HepG2 (cell line): ENCODE results near the gene ZDHHC9. TPM values are rescaled to one million over a fixed set of nuclear protein-coding genes. Genes with fewer than 3 reads are reported as not detected.

Source experiments
- ATAC-seq: fragments of 200-7000 bp; cut with Tn5 transposase; 3 replicates; pipeline ENCODE4 v1.9.1; 2020; ENCODE audit warnings: mild to moderate bottlenecking, moderate library complexity
- BruUV-seq: library from RNA; stranded (reverse); fragments of 400-500 nt; replicated peaks from 2 replicates; lab custom pipeline; 2021; lab: Mats Ljungman, UMichigan
- CTCF ChIA-PET: fragments of 300-600 bp; formaldehyde crosslinking; extraction: SDS; loops from one replicate; lab custom pipeline; 2021; ENCODE audit warnings: low total read pairs, inconsistent platforms, low intra/inter-chr PET ratio; lab: Yijun Ruan, JAX
- POLR2A ChIA-PET: fragments of 350-600 bp; sonication (Branson Sonifier 250); formaldehyde crosslinking; loops from one replicate; lab custom pipeline; 2020; ENCODE audit warnings: antibody characterized with exemption, inconsistent platforms; lab: Yijun Ruan, JAX
- DNase-seq: peaks from one replicate; pipeline ENCODE4 v3.0.0-alpha.2; 2015; ENCODE audit warnings: low spot score
- FAIRE-seq: peaks from 3 replicates; lab custom pipeline; 2011; peaks lifted over from hg19 to GRCh38; lab: Jason Lieb, UNC
- H2AFZ ChIP-seq: one replicate; pipeline ENCODE4 v1.6.1; 2011; ENCODE audit warnings: low read length, inconsistent platforms
- H3K27ac ChIP-seq: fragments of 300-600 bp; 3 replicates; pipeline ENCODE4 v1.8.0; 2011; ENCODE audit warnings: mixed run types, mild to moderate bottlenecking, mixed read lengths, low read length, inconsistent platforms; ENCODE audit not compliant: insufficient read depth; ENCODE audit errors: extremely low read length
- H3K27me3 ChIP-seq, 2 experiments: fragments of 200-600 bp in 1 of 2; 2 replicates in 1 of 2; 3 replicates in 1 of 2; pipeline versions ENCODE4 v1.6.0 to v1.8.0; 2011; ENCODE audit warnings: low read length in 2 of 2, mild to moderate bottlenecking in 2 of 2, moderate library complexity in 2 of 2, inconsistent platforms in 1 of 2; ENCODE audit not compliant: insufficient read depth in 2 of 2, control insufficient read depth in 1 of 2
- H3K36me3 ChIP-seq, 2 experiments: fragments of 200-600 bp in 1 of 2; replicated peaks in 1 of 2; 2 replicates in 1 of 2; 3 replicates in 1 of 2; pipeline versions ENCODE4 v1.5.1 to v1.8.0; 2011; ENCODE audit warnings: low read length in 2 of 2, inconsistent platforms in 1 of 2; ENCODE audit not compliant: insufficient read depth in 2 of 2, control insufficient read depth in 1 of 2
- H3K4me1 ChIP-seq: 2 replicates; pipeline ENCODE4 v1.5.1; 2012; ENCODE audit warnings: low read length, inconsistent platforms; ENCODE audit not compliant: insufficient read depth
- H3K4me2 ChIP-seq: 2 replicates; pipeline ENCODE4 v1.6.0; 2011; ENCODE audit warnings: low read depth, low read length, inconsistent platforms
- H3K4me3 ChIP-seq, 3 experiments: fragments of 200-600 bp in 1 of 3; sonication (generic), shearing (Covaris generic) in 1 of 3; replicated peaks in 1 of 3; 2 replicates each; pipeline ENCODE4 v1.5.1; 2011 to 2016; ENCODE audit warnings: low read length in 3 of 3, inconsistent platforms in 2 of 3, low read depth in 2 of 3, mild to moderate bottlenecking in 2 of 3, control low read depth in 1 of 3, mixed read lengths in 1 of 3; ENCODE audit not compliant: insufficient read depth in 1 of 3
- H3K79me2 ChIP-seq: one replicate; pipeline ENCODE4 v1.6.1; 2011; ENCODE audit warnings: low read length, inconsistent platforms; ENCODE audit not compliant: insufficient read depth
- H3K9ac ChIP-seq: 2 replicates; pipeline ENCODE4 v1.6.0; 2011; ENCODE audit warnings: mild to moderate bottlenecking, low read depth, low read length, inconsistent platforms; ENCODE audit not compliant: insufficient read depth
- H3K9me3 ChIP-seq: 2 replicates; pipeline ENCODE4 v1.5.1; 2012; ENCODE audit warnings: mild to moderate bottlenecking, low read length
- H4K20me1 ChIP-seq: 2 replicates; pipeline ENCODE4 v1.6.0; 2011; ENCODE audit warnings: inconsistent platforms, mild to moderate bottlenecking, low read length, moderate library complexity; ENCODE audit not compliant: insufficient read depth
- IKZF4 ChIP-seq: sonication (generic); formaldehyde crosslinking; IDR thresholded peaks from 2 replicates; pipeline ENCODE4 v1.5.1; 2020; ENCODE audit warnings: borderline replicate concordance, mild to moderate bottlenecking, low read depth, missing genetic modification reagents; ENCODE audit errors: not compliant biosample characterization
- MYC ChIP-seq: sonication (generic); formaldehyde crosslinking; IDR thresholded peaks from 2 replicates; pipeline ENCODE4 v1.9.0; 2021; ENCODE audit warnings: missing genetic modification reagents, borderline replicate concordance
- NFKB2 ChIP-seq: sonication (generic); formaldehyde crosslinking; IDR thresholded peaks from 2 replicates; pipeline ENCODE4 v1.4.0; 2020; ENCODE audit warnings: missing genetic modification reagents, borderline replicate concordance
- NR2F1 ChIP-seq, 2 experiments: fragments of 450-650 bp in 1 of 2; formaldehyde crosslinking in 1 of 2; IDR thresholded peaks; 2 replicates each; pipeline versions ENCODE4 v1.5.0 to v1.6.1; 2016 to 2020; ENCODE audit warnings: mild to moderate bottlenecking in 1 of 2, missing compliant biosample characterization in 1 of 2, missing genetic modification reagents in 1 of 2, moderate library complexity in 1 of 2
- TBP ChIP-seq: sonication (generic); formaldehyde crosslinking; IDR thresholded peaks from 2 replicates; pipeline ENCODE4 v1.5.0; 2020; ENCODE audit warnings: missing genetic modification reagents
- TCF7L2 ChIP-seq: IDR thresholded peaks from 2 replicates; pipeline ENCODE4 v1.6.1; 2011; ENCODE audit warnings: mild to moderate bottlenecking, low read depth, low read length, moderate library complexity
- whole genome bisulfite sequencing: methylation state at CpG from one replicate; pipeline ENCODE4 v1.1.6; 2017; ENCODE audit warnings: low lambda C conversion rate; 5-methylcytosine and 5-hydroxymethylcytosine counted together
- in situ Hi-C: cut with HindIII; loops from 2 replicates; pipeline ENCODE4 v1.10.0; 2017; ENCODE audit warnings: low pct_unique_long_range_greater_than_20kb; ENCODE audit not compliant: extremely low pct_ligation_motif_present
- intact Hi-C: fragments of 100-400 bp; cut with micrococcal nuclease; formaldehyde crosslinking; loops from one replicate; pipeline ENCODE4 v1.10.0; 2022; ENCODE audit not compliant: unreplicated experiment
- polyA plus RNA-seq, 8 experiments: library from polyadenylated mRNA; depleted of rRNA in 3 of 8; stranded (reverse) in 7 of 8; unstranded in 1 of 8; fragments of >200 nt; fragmentation: Illumina TruSeq in 4 of 8; extraction: Trizol in 4 of 8; gene quantifications; 2 replicates each; pipeline versions ENCODE4 v1.2.1 to v1.2.3, GENCODE V29; 2011 to 2016; ENCODE audit warnings: low read depth in 4 of 8, missing spikeins in 1 of 8, mixed read lengths in 1 of 8; ENCODE audit not compliant: insufficient read depth in 1 of 8
- total RNA-seq, 5 experiments: library from RNA; depleted of rRNA; stranded (reverse); fragments of >200 nt; fragmentation: Illumina TruSeq; extraction: Trizol; gene quantifications; 2 replicates each; pipeline ENCODE4 v1.2.3, GENCODE V29; 2016; ENCODE audit warnings: low read depth in 1 of 5
- TF ChIP-seq, protein P1 (sequence below): sonication (generic); formaldehyde crosslinking; IDR thresholded peaks from 2 replicates; pipeline ENCODE4 v1.4.0; 2020; ENCODE audit warnings: low read depth, mild to moderate bottlenecking, missing genetic modification reagents
- TF ChIP-seq, protein P2 (sequence below): sonication (generic); formaldehyde crosslinking; IDR thresholded peaks from 2 replicates; pipeline ENCODE4 v1.4.0; 2020; ENCODE audit warnings: missing genetic modification reagents
- TF ChIP-seq, protein P3 (sequence below): sonication (generic); formaldehyde crosslinking; IDR thresholded peaks from 2 replicates; pipeline ENCODE4 v1.5.0; 2020; ENCODE audit warnings: missing genetic modification reagents

Gene ZDHHC9
- total and polyA plus RNA-seq, 2 of the 13 experiments (the other 11 are each of a cell fraction or from before 2014, with no cell fraction given): 28.3 to 53.1 TPM

DNA sequence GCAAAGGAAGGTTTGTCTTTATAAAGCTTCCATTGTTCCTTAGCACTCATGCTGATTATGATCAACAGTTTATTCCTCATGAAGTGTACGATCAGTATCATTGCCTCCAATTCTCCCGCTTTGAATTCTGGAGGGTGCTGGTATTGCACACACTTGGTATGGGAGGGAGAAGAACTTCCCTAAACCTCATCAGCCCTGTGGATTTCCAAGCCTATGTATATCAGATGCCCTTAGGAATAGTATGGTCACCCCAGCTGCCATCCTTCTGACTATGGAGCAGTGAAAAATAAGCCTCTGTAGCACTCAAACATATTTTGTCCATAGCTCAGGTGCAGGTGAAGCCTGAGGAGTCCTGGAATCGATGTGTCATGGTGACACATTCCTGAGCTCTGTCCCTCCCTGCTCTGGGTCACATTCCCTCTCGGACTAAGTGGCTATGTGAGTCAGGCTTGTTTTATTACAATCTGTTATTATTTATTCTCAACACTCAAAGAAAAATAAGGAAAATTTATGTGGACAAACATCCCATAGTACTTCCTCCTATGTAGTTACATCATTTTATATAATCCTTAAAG, 2.0 kb upstream of the ZDHHC9 start:
- Histone ChIP-seq H3K4me1 (peaks cover 35% of the 10 kb centered on the region), H3K36me3 (peaks cover under 1 to 13% of the 10 kb centered on the region in 2 experiments; a peak in 1 of 5 replicates), H3K9me3 (no peaks in the 10 kb centered on the region), H3K79me2 (peaks cover 24% of the 10 kb centered on the region), H3K4me3 (no peak overlapping the region), H3K9ac (no peak overlapping the region), H3K4me2 (peak overlapping the region; percentile 18; the same call in 1 of the 2 replicates), H4K20me1 (no peaks in the 10 kb centered on the region), H3K27ac (no peak overlapping the region), H2AFZ (no peak overlapping the region), H3K27me3 (no peaks in the 10 kb centered on the region)
- 4% methylated on average over 4 of the region's 4 CpGs for WGBS
- ChIA-PET POLR2A (no interaction called here), CTCF (no interaction called here)
- DNase-seq (no peak), ATAC-seq (peak; percentile 4; the same call in 1 of the 3 replicates), FAIRE-seq (peak; percentile 12)
- in situ Hi-C loops (loop anchor here (10.0 kb wide), 1 partner anchor 59 kb away; the partner anchor contains the start of gene UTP14A), intact Hi-C loops (loop anchor here (10.0 kb wide), 1 partner anchor 59 kb away; the partner anchor contains the start of gene UTP14A)
- no TSS peak for BruUV-seq
- TF ChIP-seq NFKB2 (CRISPR knock-in tag): no peak
- TF ChIP-seq TCF7L2: no peak
- TF ChIP-seq, protein P1, sequence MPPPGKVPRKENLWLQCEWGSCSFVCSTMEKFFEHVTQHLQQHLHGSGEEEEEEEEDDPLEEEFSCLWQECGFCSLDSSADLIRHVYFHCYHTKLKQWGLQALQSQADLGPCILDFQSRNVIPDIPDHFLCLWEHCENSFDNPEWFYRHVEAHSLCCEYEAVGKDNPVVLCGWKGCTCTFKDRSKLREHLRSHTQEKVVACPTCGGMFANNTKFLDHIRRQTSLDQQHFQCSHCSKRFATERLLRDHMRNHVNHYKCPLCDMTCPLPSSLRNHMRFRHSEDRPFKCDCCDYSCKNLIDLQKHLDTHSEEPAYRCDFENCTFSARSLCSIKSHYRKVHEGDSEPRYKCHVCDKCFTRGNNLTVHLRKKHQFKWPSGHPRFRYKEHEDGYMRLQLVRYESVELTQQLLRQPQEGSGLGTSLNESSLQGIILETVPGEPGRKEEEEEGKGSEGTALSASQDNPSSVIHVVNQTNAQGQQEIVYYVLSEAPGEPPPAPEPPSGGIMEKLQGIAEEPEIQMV (CRISPR knock-in tag): no peak
- TF ChIP-seq NR2F1 (CRISPR knock-in tag; IDR thresholded peaks at IDR 0.05): no peak
- TF ChIP-seq, protein P2, sequence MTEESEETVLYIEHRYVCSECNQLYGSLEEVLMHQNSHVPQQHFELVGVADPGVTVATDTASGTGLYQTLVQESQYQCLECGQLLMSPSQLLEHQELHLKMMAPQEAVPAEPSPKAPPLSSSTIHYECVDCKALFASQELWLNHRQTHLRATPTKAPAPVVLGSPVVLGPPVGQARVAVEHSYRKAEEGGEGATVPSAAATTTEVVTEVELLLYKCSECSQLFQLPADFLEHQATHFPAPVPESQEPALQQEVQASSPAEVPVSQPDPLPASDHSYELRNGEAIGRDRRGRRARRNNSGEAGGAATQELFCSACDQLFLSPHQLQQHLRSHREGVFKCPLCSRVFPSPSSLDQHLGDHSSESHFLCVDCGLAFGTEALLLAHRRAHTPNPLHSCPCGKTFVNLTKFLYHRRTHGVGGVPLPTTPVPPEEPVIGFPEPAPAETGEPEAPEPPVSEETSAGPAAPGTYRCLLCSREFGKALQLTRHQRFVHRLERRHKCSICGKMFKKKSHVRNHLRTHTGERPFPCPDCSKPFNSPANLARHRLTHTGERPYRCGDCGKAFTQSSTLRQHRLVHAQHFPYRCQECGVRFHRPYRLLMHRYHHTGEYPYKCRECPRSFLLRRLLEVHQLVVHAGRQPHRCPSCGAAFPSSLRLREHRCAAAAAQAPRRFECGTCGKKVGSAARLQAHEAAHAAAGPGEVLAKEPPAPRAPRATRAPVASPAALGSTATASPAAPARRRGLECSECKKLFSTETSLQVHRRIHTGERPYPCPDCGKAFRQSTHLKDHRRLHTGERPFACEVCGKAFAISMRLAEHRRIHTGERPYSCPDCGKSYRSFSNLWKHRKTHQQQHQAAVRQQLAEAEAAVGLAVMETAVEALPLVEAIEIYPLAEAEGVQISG: no peak
- TF ChIP-seq, protein P3, sequence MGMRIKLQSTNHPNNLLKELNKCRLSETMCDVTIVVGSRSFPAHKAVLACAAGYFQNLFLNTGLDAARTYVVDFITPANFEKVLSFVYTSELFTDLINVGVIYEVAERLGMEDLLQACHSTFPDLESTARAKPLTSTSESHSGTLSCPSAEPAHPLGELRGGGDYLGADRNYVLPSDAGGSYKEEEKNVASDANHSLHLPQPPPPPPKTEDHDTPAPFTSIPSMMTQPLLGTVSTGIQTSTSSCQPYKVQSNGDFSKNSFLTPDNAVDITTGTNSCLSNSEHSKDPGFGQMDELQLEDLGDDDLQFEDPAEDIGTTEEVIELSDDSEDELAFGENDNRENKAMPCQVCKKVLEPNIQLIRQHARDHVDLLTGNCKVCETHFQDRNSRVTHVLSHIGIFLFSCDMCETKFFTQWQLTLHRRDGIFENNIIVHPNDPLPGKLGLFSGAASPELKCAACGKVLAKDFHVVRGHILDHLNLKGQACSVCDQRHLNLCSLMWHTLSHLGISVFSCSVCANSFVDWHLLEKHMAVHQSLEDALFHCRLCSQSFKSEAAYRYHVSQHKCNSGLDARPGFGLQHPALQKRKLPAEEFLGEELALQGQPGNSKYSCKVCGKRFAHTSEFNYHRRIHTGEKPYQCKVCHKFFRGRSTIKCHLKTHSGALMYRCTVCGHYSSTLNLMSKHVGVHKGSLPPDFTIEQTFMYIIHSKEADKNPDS (CRISPR knock-in tag): no peak
- TF ChIP-seq IKZF4: no peak
- no peak for TF ChIP-seq TBP (CRISPR knock-in tag)
- no peak for TF ChIP-seq MYC (CRISPR knock-in tag)
- TF ChIP-seq, all 625 proteins: peak for 0
